ENCODE data around the gene TBL1Y.

- no peak for TF ChIP-seq CTCF (conservative IDR thresholded peaks at IDR 0.05; ENCODE audit: low read length)
- no peak for TF ChIP-seq EZH2phosphoT487 (IDR thresholded peaks at IDR 0.05; ENCODE audit: borderline replicate concordance)
Measured at GRCh38 chrY:7092836-7093235, 182.3 kb downstream of the TBL1Y start.

Data from Loucy (cell line).